ENCODE data around the gene PCK2.

PCK2 gene

GRCh38 chr14:24145690-24146452 lies 51.8 kb downstream of the PCK2 start:
- peak overlapping the region; percentile 76 for H3K27ac ChIP-seq
- peaks cover 40% of the 10 kb centered on the region for H3K36me3 ChIP-seq
- TF ChIP-seq, protein P1, sequence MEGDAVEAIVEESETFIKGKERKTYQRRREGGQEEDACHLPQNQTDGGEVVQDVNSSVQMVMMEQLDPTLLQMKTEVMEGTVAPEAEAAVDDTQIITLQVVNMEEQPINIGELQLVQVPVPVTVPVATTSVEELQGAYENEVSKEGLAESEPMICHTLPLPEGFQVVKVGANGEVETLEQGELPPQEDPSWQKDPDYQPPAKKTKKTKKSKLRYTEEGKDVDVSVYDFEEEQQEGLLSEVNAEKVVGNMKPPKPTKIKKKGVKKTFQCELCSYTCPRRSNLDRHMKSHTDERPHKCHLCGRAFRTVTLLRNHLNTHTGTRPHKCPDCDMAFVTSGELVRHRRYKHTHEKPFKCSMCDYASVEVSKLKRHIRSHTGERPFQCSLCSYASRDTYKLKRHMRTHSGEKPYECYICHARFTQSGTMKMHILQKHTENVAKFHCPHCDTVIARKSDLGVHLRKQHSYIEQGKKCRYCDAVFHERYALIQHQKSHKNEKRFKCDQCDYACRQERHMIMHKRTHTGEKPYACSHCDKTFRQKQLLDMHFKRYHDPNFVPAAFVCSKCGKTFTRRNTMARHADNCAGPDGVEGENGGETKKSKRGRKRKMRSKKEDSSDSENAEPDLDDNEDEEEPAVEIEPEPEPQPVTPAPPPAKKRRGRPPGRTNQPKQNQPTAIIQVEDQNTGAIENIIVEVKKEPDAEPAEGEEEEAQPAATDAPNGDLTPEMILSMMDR (IDR thresholded peaks at IDR 0.05; ENCODE audit: low read depth, low read length), result no peak
- no peaks in the 10 kb centered on the region for H3K9me3 ChIP-seq (ENCODE audit: severe bottlenecking)
- no peak for DNase-seq
- peak overlapping the region; percentile 60 for H3K4me3 ChIP-seq (ENCODE audit: low read depth, low read length)
- no peaks in the 10 kb centered on the region for H3K27me3 ChIP-seq (ENCODE audit: insufficient read depth, low read depth, severe bottlenecking)

GRCh38 chr14:24146453-24146977 lies 52.4 kb downstream of the PCK2 start, which contains the start of gene PSME2:
TSS of gene PSME2 (minus strand) at chr14:24146610. CDS start at chr14:24146581, 29 bp downstream.
- Histone ChIP-seq H3K9me3 (ENCODE audit: severe bottlenecking) (no peaks in the 10 kb centered on the region), H3K27me3 (ENCODE audit: insufficient read depth, low read depth, severe bottlenecking) (no peaks in the 10 kb centered on the region), H3K4me3 (ENCODE audit: low read depth, low read length) (peak within 1 kb of the TSS; percentile 83), H3K36me3 (peaks cover 46% of the 10 kb centered on the region), H3K27ac (peak within 1 kb of the TSS; percentile 76)
- TF ChIP-seq, protein P1 (IDR thresholded peaks at IDR 0.05; ENCODE audit: low read depth, low read length), result no peak
- peak; percentile 99 for DNase-seq

GRCh38 chr14:24146978-24147760 lies 53.1 kb downstream of the PCK2 start, which contains the start of gene RNF31:
TSS of gene RNF31 (plus strand) at chr14:24147498. CDS start at chr14:24147699, 201 bp downstream.
- TF ChIP-seq, protein P1 (IDR thresholded peaks at IDR 0.05; ENCODE audit: low read depth, low read length), result no peak
- peak within 1 kb of the TSS; percentile 76 for H3K27ac ChIP-seq
- peak within 1 kb of the TSS; percentile 83 for H3K4me3 ChIP-seq (ENCODE audit: low read depth, low read length)
- DNase-seq, result peak; percentile 98
- no peaks in the 10 kb centered on the region for H3K27me3 ChIP-seq (ENCODE audit: insufficient read depth, low read depth, severe bottlenecking)
- H3K36me3 ChIP-seq, result peaks cover 53% of the 10 kb centered on the region
- no peaks in the 10 kb centered on the region for H3K9me3 ChIP-seq (ENCODE audit: severe bottlenecking)

DNA sequence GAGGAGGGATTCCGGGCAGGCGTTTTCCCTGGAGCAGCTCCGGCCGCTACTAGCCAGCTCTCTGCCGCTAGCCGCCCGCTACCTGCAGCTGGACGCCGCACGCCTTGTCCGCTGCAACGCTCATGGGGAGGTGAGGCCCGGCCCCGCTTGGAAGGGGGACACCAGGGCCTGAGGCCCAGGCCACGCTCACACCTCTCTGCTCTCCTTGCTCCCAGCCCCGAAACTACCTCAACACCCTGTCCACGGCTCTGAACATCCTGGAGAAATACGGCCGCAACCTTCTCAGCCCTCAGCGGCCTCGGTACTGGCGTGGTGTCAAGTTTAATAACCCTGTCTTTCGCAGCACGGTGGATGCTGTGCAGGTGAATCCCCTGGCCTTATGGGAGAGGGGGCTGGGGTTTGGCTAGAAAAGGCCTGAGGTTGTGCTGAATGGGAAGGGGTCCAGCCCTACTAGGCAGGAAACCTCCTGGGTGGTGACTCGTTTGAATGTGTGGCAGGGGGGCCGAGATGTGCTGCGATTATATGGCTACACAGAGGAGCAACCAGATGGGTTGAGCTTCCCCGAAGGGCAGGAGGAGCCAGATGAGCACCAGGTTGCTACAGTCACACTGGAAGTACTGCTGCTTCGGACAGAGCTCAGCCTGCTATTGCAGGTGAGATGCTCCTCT lies 53.8 kb downstream of the PCK2 start:
- Histone ChIP-seq H3K4me3 (ENCODE audit: low read depth, low read length) (peak overlapping the region; percentile 83), H3K27me3 (ENCODE audit: insufficient read depth, low read depth, severe bottlenecking) (no peaks in the 10 kb centered on the region), H3K9me3 (ENCODE audit: severe bottlenecking) (no peaks in the 10 kb centered on the region), H3K36me3 (peaks cover 60% of the 10 kb centered on the region), H3K27ac (peak overlapping the region; percentile 72)
- DNase-seq, result no peak
- TF ChIP-seq, protein P1 (IDR thresholded peaks at IDR 0.05; ENCODE audit: low read depth, low read length), result no peak

GRCh38 chr14:24149302-24149969 lies 55.3 kb downstream of the PCK2 start:
- Histone ChIP-seq H3K4me3 (ENCODE audit: low read depth, low read length) (no peak overlapping the region), H3K27me3 (ENCODE audit: insufficient read depth, low read depth, severe bottlenecking) (no peaks in the 10 kb centered on the region), H3K27ac (no peak overlapping the region), H3K36me3 (peaks cover 59% of the 10 kb centered on the region), H3K9me3 (ENCODE audit: severe bottlenecking) (no peaks in the 10 kb centered on the region)
- DNase-seq, result no peak
- TF ChIP-seq, protein P1 (IDR thresholded peaks at IDR 0.05; ENCODE audit: low read depth, low read length), result no peak

Measured in WERI-Rb-1 (cell line).